ENCODE measurements around the gene PRKN.

The PRKN gene

DNA sequence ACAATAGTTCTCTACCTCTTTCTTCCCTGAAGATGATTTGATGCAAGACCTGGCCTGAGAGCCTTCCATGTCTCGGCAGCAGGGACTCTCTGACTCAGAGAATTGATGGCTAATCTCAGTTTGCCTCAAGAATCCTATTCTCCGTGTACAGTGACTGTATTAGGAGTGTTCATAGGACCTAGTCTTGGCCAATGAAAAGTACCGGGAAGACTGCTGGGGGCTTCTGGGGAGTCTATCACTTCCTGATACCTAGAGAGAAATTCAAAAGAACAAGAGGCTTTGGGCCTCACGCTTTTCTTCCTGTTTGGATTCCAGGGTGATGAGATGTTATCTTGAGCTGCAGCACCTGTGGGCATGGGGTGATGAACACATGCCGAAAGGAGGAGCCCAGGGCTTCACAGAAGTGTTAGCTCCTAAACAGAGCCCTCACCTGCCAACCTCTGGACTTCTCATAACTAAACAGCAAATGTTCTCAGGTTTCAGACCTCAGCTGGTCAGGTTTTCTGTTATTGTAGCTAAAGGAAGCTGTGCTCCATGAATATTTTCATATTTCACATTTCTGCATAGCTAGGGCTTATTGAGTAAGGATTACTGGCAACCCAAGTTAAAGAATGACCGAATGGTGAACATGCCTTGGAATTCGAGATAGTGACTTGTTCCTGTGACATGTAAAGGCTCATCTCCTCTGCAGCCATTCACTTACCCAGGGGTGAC is 1130.6 kb downstream of the PRKN start:
- no peak for DNase-seq (ENCODE audit: low spot score)

DNA sequence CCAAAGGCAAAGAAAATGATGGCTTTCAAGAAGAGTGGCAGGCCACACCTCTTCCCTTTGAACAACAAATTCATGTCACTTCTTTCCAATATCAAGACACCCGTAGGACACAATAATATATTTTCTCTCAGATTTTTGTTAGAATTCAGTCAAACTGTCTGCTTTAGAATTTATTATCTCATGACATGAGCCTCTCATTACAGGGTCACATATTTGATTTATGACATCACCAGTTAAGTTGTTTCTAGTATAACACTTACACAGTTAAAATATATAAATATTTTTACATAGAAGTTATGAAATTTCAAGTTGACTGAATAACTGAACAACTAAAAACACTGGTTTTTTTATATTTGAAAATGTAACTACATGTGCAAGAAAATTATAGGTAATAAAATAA is 1133.2 kb downstream of the PRKN start:
- no peak for DNase-seq (ENCODE audit: low spot score)

DNA sequence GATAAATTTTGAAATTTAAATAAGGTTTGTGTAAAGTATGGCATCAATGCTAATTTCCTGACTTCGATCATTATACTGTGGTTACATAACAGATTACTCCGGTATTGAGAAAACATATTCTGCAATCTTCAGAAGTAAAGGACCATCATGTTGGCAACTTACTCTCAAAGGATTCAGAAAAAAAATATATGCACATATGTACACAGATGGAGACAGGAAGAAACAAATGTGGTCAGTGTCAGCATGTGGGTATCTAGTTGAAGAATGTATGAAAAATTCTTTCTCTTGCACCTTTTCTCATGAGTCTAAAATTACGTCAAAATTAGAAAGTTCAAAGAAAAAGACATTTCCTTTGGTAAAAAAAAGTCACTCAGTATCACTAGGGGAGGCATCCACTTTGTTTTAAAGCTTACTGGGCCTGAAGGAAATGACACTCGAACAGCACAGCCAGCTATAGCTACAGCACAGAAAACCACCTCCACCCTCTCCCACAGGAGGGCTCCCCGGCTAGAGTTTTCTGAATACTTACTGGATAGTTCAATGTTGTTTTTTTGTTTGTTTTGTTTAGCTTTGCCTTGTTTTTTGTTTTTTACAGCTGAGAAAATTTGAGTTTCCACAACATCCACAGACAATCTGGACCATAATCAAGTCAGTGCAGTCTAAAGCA is 1136.5 kb downstream of the PRKN start:
- no peak for DNase-seq (ENCODE audit: low spot score)

GRCh38 chr6:161586887-161587286 is 1140.7 kb downstream of the PRKN start:
- no peak for DNase-seq (ENCODE audit: low spot score)

GRCh38 chr6:161584621-161585340 is 1142.8 kb downstream of the PRKN start:
- no peak for DNase-seq (ENCODE audit: low spot score)

DNA sequence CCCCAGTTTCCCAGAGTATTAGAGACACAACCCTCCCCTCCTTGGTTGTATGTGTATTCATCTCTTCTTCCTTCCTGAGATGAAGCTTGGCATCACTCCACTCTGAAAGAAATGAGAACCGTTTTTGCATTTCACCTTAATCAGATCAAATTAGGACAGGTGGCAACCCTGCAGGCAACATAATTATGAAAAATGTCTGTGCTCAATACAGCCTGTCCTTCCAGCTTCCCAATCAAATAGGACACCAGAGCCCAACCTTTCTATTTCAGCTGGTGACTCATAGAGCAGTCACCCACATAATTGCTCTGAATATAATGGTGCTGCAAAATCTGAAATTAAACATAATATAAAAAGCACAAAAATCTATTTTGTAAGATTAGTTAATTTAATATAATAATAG is 1143.5 kb downstream of the PRKN start:
- no peak for DNase-seq (ENCODE audit: low spot score)

DNA sequence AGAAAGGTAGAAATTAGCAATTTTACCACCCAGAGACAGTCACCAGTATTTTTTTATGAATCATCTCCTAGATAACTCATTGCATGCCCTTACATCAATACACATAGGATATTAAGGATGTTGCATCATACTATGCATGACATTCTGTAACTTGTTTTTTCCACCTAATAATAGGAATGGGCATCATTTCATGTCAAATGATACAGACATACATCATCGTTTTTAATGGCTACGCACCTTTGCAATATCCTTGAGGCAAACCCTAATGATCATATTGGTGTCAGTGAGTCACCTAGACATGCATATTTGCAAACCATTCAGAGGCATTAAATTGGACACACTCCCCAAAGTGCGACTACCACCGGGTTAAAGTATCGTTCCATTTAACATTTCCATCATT is 1144.0 kb downstream of the PRKN start:
- no peak for DNase-seq (ENCODE audit: low spot score)

- no peak for DNase-seq (ENCODE audit: low spot score)
Observed at GRCh38 chr6:161578478-161578877, 1149.1 kb downstream of the PRKN start.

DNA sequence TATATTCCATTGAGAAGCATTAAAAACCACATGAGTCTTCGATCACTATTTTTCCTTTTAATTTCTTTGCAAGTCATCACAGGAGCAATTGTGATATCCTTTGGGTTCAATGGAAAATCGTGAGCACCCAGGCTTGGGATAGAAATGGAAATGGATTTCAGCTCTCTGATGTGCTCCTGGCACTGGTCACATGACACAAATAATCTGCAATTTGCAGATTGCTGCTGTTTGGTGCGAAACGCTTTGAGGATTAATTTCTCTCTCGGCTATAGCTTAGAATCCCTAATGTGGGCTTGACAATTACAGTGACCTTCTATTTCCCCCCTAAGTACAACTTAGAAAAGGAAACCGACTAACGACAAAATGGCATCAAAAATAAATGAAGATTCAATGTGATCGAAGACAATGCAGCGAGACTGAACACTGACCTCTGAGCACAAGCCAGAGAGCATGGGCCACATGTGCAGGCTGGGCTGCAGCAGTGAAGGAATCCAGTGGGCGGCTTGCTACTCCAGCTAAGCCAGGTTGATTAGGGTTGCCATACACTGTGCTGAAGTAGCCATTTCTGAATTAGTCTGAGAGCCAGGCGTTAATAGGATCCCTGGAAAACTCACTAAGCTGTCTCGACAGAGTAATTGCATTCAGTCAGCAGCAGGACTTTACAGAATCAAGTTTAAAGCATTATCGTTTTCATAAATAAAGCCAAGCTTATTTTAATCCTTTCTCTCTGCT is 1151.9 kb downstream of the PRKN start:
- DNase-seq (ENCODE audit: low spot score), result no peak

DNA sequence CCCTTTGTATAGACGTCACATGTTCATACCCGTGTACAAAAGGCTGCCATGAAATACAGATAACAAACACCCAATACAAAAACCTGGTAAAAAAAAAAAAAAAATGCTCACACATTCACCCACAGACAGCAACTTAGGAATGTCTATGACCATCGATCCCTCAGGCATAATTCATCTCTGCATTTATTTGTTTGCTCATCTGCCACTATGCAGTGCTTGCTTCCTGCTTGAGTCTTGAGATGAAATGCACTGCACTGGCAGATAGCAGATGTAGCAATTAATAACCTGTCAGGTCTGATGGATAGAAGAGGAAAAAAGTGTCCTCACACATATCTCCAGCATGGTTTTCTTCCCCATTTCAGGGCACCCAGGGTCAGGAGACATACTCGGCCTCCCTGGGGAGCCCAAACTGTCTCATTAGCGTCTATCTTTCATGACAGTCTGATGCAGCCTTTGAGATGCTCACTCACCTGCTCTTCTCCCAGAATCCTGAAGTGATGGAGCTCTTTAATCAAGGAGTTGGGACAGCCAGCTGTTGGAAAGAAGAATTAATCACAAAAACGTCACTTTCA is 1158.6 kb downstream of the PRKN start:
- DNase-seq (ENCODE audit: low spot score), result no peak

DNA sequence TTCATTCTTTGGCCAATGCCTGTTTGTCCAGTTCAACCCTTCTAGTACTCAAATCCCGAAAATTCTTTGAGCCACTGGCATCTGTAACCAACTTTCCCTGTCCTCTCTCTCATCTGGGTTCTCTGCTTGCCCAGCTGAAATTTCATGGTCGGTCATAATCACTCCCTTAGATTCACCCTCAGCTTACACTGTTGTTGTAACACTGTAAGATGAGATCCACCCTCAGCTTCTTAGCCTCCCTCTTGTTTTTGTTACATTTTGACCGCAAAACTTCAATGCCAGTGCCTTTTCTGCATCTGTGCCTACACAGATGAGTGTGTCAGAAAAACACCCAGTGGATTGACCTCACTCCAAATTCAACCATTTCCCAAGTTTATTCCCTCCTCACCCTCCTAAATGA is 1162.6 kb downstream of the PRKN start:
- no peak for DNase-seq (ENCODE audit: low spot score)

- no peak for DNase-seq (ENCODE audit: low spot score)
Observed at GRCh38 chr6:161561908-161562307, 1165.7 kb downstream of the PRKN start.

GRCh38 chr6:161557333-161558107 is 1170.0 kb downstream of the PRKN start:
- DNase-seq (ENCODE audit: low spot score), result no peak

DNA sequence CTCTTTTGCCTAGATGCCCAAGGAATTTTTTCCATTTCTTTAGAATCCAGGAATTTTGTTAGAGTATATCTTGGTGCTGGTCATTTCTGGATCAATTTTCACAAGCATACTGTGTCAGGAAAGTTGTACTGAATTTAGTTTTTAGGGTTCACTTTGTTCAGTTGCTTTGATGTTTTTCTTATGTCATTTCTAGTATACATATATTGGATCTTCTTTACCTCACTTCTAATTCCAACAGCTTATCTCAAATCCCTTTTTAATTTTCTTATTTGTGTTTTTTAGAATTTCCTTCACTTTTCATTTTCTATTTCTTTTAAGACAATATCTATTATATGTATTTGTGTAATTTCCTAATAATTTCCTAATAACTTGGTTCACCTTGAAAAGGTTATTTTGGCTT is 1172.7 kb downstream of the PRKN start:
- no peak for DNase-seq (ENCODE audit: low spot score)

GRCh38 chr6:161549977-161550655 is 1177.5 kb downstream of the PRKN start:
- no peak for DNase-seq (ENCODE audit: low spot score)

DNA sequence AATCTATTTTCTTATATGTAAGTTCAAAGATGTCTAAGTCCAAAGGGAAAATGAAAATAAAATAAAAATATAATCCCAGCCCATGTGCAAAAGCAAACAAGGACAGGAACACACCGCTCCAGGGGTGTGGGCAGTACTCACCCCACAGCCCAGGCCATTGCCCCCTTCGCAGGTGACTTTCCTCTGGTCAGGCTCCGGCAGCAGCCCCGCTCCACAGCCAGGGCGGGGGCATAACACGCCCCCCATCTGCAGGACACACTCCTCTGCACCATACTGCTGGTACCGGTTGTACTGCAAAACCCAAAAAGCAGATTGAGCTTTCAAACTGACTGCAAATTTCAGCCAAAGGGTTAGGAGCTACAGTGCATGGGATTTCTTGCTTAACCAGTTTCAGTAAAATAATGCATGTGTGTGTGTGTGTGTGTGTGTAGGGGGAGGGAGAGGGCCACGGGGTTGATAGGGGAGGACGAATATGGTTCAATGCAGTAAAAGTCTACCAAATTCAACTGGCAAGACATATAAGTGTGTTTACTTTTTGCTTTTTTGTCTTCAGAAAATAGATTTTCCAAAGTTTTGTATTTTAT is 1178.8 kb downstream of the PRKN start:
- DNase-seq (ENCODE audit: low spot score), result no peak

GRCh38 chr6:161547617-161548016 is 1179.9 kb downstream of the PRKN start:
- no peak for DNase-seq (ENCODE audit: low spot score)

DNA sequence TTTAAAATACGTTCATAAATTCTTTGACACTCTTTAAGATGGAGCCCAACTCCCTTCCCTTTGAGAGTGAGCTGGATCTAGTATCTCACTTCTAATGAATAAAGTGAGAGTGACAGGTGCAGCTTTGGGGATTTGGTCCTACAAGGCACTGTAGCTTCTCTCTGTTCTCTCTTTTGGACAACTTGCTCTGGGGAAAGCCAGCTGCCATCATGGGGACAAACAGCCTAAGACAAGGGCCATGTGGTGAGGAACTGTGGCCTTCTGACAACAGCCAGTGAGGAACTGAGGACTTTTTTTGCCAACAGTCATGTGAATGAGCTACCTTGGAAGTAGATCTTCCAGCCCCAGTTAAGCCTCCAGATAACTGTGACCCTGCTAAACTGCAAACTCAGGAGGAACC is 1180.9 kb downstream of the PRKN start:
- no peak for DNase-seq (ENCODE audit: low spot score)

GRCh38 chr6:161545741-161546140 is 1181.8 kb downstream of the PRKN start:
- no peak for DNase-seq (ENCODE audit: low spot score)

- DNase-seq (ENCODE audit: low spot score), result no peak
Observed at GRCh38 chr6:161544801-161545480, 1182.6 kb downstream of the PRKN start.

All from NAMALWA (cell line).